Spleen (tissue), 11 donors: Measurements from ENCODE around the gene CCNF. TPM values are rescaled to one million over a fixed set of nuclear protein-coding genes. Genes with fewer than 3 reads are reported as not detected.
A peak's percentile ranks its signal among the peaks of the same experiment; 100 is the strongest.

Experiments used
- DNase-seq: peaks from one replicate; pipeline ENCODE4 v3.0.0-alpha.2; 2020
- H3K27ac ChIP-seq, 8 donors: fragments of 200-600 bp; sonication (generic) in 7 of 8; 1 replicate in 4 of 8; 2 replicates in 4 of 8; pipeline versions ENCODE4 v1.5.0 to v1.8.0; 2016 to 2021; ENCODE audit warnings: inconsistent platforms in 4 of 8, mild to moderate bottlenecking in 4 of 8, moderate library complexity in 1 of 8
- H3K27me3 ChIP-seq, 7 donors: fragments of 200-600 bp; sonication (generic) in 6 of 7; replicated peaks in 1 of 7; 1 replicate in 4 of 7; 2 replicates in 3 of 7; pipeline versions ENCODE4 v1.5.0 to v1.8.0; 2016 to 2021; ENCODE audit warnings: inconsistent platforms in 3 of 7, mild to moderate bottlenecking in 1 of 7
- H3K36me3 ChIP-seq, 6 donors: fragments of 200-600 bp; sonication (generic) in 5 of 6; 1 replicate in 4 of 6; 2 replicates in 2 of 6; pipeline versions ENCODE4 v1.5.0 to v1.8.0; 2016 to 2021; ENCODE audit warnings: inconsistent platforms in 2 of 6
- H3K4me1 ChIP-seq, 6 donors: fragments of 200-600 bp; sonication (generic) in 5 of 6; 1 replicate in 3 of 6; 2 replicates in 3 of 6; pipeline versions ENCODE4 v1.5.0 to v1.8.0; 2016 to 2021; ENCODE audit warnings: inconsistent platforms in 3 of 6
- H3K4me3 ChIP-seq, 8 donors: fragments of 200-600 bp; sonication (generic) in 7 of 8; 1 replicate in 4 of 8; 2 replicates in 4 of 8; pipeline versions ENCODE4 v1.5.0 to v1.8.0; 2016 to 2021; ENCODE audit warnings: inconsistent platforms in 4 of 8, mild to moderate bottlenecking in 4 of 8, moderate library complexity in 2 of 8
- H3K9me3 ChIP-seq, 8 donors: fragments of 200-600 bp; sonication (generic) in 7 of 8; 1 replicate in 4 of 8; 2 replicates in 4 of 8; pipeline versions ENCODE4 v1.5.0 to v1.8.0; 2016 to 2021; ENCODE audit warnings: inconsistent platforms in 4 of 8
- CTCF ChIP-seq, 11 experiments: fragments of 200-600 bp in 7 of 11; fragments of 450-650 bp in 4 of 11; sonication (generic) in 4 of 11; IDR thresholded peaks in 8 of 11; conservative IDR thresholded peaks in 3 of 11; 1 replicate in 7 of 11; 2 replicates in 4 of 11; pipeline versions ENCODE4 v1.4.0 to v1.8.0; 2016 to 2021; ENCODE audit warnings: antibody characterized with exemption in 11 of 11, inconsistent platforms in 4 of 11, mild to moderate bottlenecking in 1 of 11
- POLR2A ChIP-seq, 3 donors: fragments of 450-650 bp; IDR thresholded peaks; one replicate each; pipeline ENCODE4 v1.5.1; 2017; ENCODE audit warnings: antibody characterized with exemption in 3 of 3, mild to moderate bottlenecking in 1 of 3
- POLR2AphosphoS5 ChIP-seq, 3 donors: sonication (generic); formaldehyde crosslinking; IDR thresholded peaks; one replicate each; pipeline ENCODE4 v1.5.1; 2017; ENCODE audit warnings: antibody characterized with exemption in 3 of 3
- WGBS, 5 donors: extraction: QIAGEN DNeasy Blood & Tissue Kit in 3 of 5; methylation state at CpG; one replicate each; pipeline versions ENCODE4 v1.1.5 to v1.1.7; 2013 to 2018; 5-methylcytosine and 5-hydroxymethylcytosine counted together
- intact Hi-C: fragments of 100-400 bp; cut with DNase I; formaldehyde crosslinking; loops from one replicate; pipeline ENCODE4 v1.15.0; 2023; ENCODE audit warnings: low total_unique reads
- polyA plus RNA-seq, 3 donors: library from polyadenylated mRNA; stranded (reverse); fragments of 200-250 nt; gene quantifications; one replicate each; pipeline ENCODE4 v1.2.1, GENCODE V29; 2013
- total RNA-seq, 7 donors: library from RNA; depleted of rRNA in 3 of 7; stranded (reverse); fragments of >200 nt in 3 of 7; fragmentation: NEBNext Ultra II Directional in 4 of 7; extraction: Animal tissue kit (Norgen Biotek cat#: 25700) in 4 of 7; gene quantifications; one replicate each; pipeline versions ENCODE4 v1.1.0 to v1.2.1, GENCODE V29; 2016 to 2021
- donor health status: healthy with polysubstance abuse.
- donor health status: DM: no; HTN: no; CAD: no; lungs with moderate emphysema.
- donor health status: DM: no; HTN: no; CAD: no.
- donor health status: Bipolar disorder and iron deficiency.
- donor health status: healthy.
- donor health status: DM: no; HTN: no; CAD: no.
- donor health status: DM: yes; HTN: yes; CAD: no.

Gene CCNF
- total and polyA plus RNA-seq, 10 donors = 1.5 to 11.1 (median 4.7) TPM

- no peaks in the 10 kb centered on the region for H3K36me3 ChIP-seq
- H3K4me3 ChIP-seq = peak overlapping the region in 1 of 8 donors; percentile 55
- peaks cover 20 to 91% (median 72%) of the 10 kb centered on the region in 6 donors for H3K4me1 ChIP-seq
- no peak overlapping the region for H3K27ac ChIP-seq
- intact Hi-C loops = no loop called here
- 60 to 95% (median 94%) methylated on average over 1 to 27 of the region's 27 CpGs for WGBS, 5 donors
- peaks cover 0 to 70% (median 62%) of the 10 kb centered on the region in 7 donors for H3K27me3 ChIP-seq
- DNase-seq = no peak
- no peak for TF ChIP-seq POLR2AphosphoS5 (IDR thresholded peaks at IDR 0.05)
- no peak for TF ChIP-seq CTCF (IDR thresholded peaks at IDR 0.05 in 8 of 11, conservative IDR thresholded peaks at IDR 0.05 in 3 of 11)
- no peak for TF ChIP-seq POLR2A (IDR thresholded peaks at IDR 0.05)
- H3K9me3 ChIP-seq = no peaks in the 10 kb centered on the region
These were observed 43.2 kb downstream of the CCNF start for GRCh38 chr16:2472488-2472864.

- Histone ChIP-seq H3K36me3 (no peaks in the 10 kb centered on the region), H3K4me3 (peak overlapping the region in 2 of 8 donors; percentile 74 to 93), H3K9me3 (no peaks in the 10 kb centered on the region), H3K27ac (no peak overlapping the region), H3K4me1 (peaks cover 19 to 87% (median 67%) of the 10 kb centered on the region in 6 donors), H3K27me3 (peaks cover 0 to 65% (median 57%) of the 10 kb centered on the region in 7 donors)
- WGBS, 5 donors = 74 to 88% (median 84%) methylated on average over 6 to 14 of the region's 14 CpGs
- intact Hi-C loops = no loop called here
- DNase-seq = no peak
- no peak for TF ChIP-seq POLR2A (IDR thresholded peaks at IDR 0.05)
- TF ChIP-seq CTCF (IDR thresholded peaks at IDR 0.05 in 8 of 11, conservative IDR thresholded peaks at IDR 0.05 in 3 of 11) = no peak
- no peak for TF ChIP-seq POLR2AphosphoS5 (IDR thresholded peaks at IDR 0.05)
These were observed 43.7 kb downstream of the CCNF start for GRCh38 chr16:2472885-2473445.

- Histone ChIP-seq H3K4me3 (peak overlapping the region in 6 of 8 donors; percentile 26 to 93 (median 69)), H3K27me3 (peaks cover 0 to 60% (median 51%) of the 10 kb centered on the region in 7 donors), H3K27ac (no peak overlapping the region), H3K36me3 (no peaks in the 10 kb centered on the region), H3K4me1 (peaks cover 15 to 84% (median 62%) of the 10 kb centered on the region in 6 donors), H3K9me3 (no peaks in the 10 kb centered on the region)
- WGBS, 5 donors = 2 to 8% (median 5%) methylated on average over 13 to 49 of the region's 49 CpGs
- intact Hi-C loops = no loop called here
- peak; percentile 83 for DNase-seq
- TF ChIP-seq CTCF (IDR thresholded peaks at IDR 0.05 in 8 of 11, conservative IDR thresholded peaks at IDR 0.05 in 3 of 11) = no peak
- TF ChIP-seq POLR2AphosphoS5 (IDR thresholded peaks at IDR 0.05) = no peak
- TF ChIP-seq POLR2A (IDR thresholded peaks at IDR 0.05) = no peak
These were observed 44.2 kb downstream of the CCNF start for GRCh38 chr16:2473446-2473926.

GRCh38 chr16:2473999-2474876, 45.0 kb downstream of the CCNF start:
- Histone ChIP-seq H3K36me3 (peaks cover 0 to under 1% (median 0%) of the 10 kb centered on the region in 6 donors), H3K4me3 (peak overlapping the region; percentile 64 to 93 (median 70)), H3K27me3 (peaks cover 0 to 52% (median 44%) of the 10 kb centered on the region in 7 donors), H3K4me1 (peaks cover 8 to 77% (median 54%) of the 10 kb centered on the region in 6 donors), H3K27ac (peak overlapping the region; percentile 79 to 93 (median 86)), H3K9me3 (no peaks in the 10 kb centered on the region)
- WGBS, 5 donors = 0 to 1% (median 0%) methylated on average over 32 to 100 of the region's 100 CpGs
- intact Hi-C loops = no loop called here
- peak; percentile 90 for DNase-seq
- TF ChIP-seq POLR2A (IDR thresholded peaks at IDR 0.05) (no peak), CTCF (IDR thresholded peaks at IDR 0.05 in 8 of 11, conservative IDR thresholded peaks at IDR 0.05 in 3 of 11) (peak in 6 of 11 experiments; percentile 20 to 63 (median 57)), POLR2AphosphoS5 (IDR thresholded peaks at IDR 0.05) (peak in 2 of 3 donors; percentile 29 to 32)
